Brain pericyte (primary cell): ENCODE data around the gene ST8SIA2.

Source experiments
- DNase-seq: peaks from one replicate; pipeline ENCODE4 v3.0.0-alpha.2; 2012; ENCODE audit warnings: low read depth, low spot score

The ST8SIA2 gene

GRCh38 chr15:92393071-92393979 is at the start of gene ST8SIA2:
TSS of gene ST8SIA2 (plus strand) at chr15:92393881. CDS start at chr15:92394065, 184 bp downstream.
- no peak for DNase-seq

DNA sequence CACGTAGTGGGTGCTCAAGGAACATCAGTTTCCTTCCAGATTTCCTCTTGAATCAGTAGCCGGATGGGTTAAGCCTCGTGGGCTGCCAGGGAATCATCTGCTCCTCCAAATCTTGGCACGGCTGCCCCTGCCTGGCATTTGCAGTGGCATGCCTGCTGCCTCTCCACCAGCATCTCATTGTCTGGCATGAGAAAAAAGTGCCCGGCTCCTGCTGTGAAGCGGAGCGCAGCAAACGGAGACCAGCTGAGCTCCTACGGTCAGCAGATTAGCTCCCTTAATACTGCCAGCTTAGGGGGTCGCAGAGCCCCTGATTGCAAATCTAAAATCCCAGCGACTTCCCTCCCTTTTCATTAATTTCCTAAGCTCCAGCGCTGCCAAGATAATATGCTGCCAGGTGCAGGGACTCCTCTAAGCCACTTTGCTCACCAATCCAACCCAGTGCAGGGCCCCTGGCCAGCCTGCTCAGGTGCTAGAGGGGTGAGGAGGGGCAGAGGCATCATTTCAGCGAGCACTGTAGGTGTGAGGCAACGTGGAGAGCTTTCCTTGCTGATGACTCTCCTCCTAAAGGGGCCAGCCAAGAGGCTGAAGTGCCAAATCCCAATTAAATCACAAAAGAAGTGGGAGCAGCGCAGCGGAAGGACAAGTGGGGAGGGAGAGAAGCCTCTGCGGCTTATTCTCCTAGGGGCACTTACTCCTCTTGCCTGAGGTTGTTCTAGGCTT is 49.6 kb upstream of the ST8SIA2 start:
- no peak for DNase-seq

GRCh38 chr15:92346063-92346462 is 47.6 kb upstream of the ST8SIA2 start:
- DNase-seq, result no peak

GRCh38 chr15:92355307-92355706 is 38.4 kb upstream of the ST8SIA2 start:
- no peak for DNase-seq

- no peak for DNase-seq
These were observed 32.2 kb upstream of the ST8SIA2 start for GRCh38 chr15:92361321-92362000.

DNA sequence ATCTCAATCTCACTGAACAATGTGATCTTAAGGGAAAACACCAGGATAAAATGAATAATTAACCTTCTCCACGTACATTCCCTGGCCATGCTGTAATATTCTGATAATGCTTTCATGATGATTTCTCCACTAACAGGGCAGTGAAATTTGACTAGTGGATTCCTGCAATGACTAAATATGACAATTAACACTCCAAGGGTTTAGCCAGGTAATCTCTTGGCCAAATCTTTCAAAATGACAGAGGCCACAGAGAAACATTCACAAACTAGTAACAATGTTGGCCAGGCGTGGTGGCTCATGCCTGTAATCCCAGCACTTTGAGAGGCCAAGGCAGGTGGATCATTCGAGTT is 31.7 kb upstream of the ST8SIA2 start:
- DNase-seq, result no peak

GRCh38 chr15:92365084-92365483 is 28.6 kb upstream of the ST8SIA2 start:
- DNase-seq, result no peak

DNA sequence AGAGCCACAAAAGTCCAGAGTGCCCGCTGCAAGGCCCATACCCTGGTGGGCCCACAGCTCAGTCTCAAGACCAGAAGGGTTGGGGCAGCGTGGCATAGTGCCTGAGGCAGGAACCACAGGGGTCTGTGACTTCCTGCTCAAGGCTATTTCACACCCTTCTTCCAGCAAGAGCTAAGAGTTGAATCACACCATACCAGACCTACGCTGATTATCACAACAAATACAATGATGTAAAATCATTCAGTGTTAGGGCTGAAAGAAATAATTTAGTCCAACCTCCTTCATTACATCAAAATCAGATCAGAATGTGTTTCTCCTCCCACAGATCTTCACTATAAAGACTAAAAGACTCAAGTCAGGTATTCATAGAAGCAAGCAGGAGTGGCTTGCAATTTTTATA is 27.8 kb upstream of the ST8SIA2 start:
- no peak for DNase-seq

DNA sequence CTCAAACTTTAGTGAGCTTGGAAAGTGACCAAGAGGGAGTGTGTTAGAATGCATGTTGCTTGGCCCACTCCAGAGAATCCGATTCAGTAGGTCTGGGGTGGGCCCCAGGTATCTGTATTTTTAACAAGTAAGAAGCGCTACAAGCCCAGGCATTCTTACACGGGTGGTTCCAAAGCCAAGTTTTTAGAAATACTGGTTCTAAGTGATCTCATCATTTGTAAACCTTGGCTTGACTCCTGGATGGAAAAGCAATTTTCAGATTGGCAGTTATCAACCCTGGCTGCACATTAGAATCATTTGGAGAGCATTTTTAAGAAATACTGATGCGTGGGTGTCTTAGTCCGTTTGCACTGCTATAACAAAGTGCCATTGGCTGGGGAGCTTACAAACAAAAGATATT is 27.3 kb upstream of the ST8SIA2 start:
- DNase-seq, result no peak

DNA sequence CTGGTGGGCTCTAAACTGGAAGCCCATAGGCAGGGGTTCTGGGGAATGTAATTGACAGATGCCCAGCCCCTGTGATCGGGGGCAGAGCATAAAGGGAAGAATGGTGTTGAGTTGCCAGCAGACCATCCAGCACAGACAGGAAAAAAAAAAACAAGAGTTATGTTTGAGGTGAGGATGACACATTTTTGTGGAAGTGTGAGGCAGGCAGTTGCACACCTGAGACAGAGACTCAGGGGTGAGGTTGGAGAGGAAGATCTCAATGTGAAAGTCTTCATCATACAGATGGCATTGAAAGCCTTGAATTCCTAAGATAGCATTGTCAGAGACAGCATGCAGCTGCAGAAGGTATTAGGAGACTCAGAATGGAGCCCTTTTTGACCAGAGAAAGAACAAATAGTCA is 18.6 kb upstream of the ST8SIA2 start:
- DNase-seq, result no peak

DNA sequence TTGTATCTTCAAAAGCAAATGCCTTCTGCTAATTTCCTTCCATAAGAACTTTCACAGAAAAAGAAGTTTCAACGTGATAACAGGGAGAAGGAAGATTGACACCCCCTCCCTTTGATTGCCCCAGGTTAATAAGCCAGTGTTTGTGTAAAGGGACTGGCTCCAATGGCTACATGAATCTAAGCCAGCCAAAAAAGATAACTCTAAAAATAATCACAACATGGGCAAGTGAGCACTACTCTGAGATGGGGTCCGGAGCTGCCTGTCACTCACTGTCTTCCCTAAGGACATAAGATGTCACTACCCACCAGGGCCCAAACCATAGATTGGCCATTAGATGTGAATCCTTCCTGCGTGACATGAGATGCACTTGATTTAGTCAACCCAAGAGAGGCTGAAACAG is 17.6 kb upstream of the ST8SIA2 start:
- DNase-seq, result no peak

DNA sequence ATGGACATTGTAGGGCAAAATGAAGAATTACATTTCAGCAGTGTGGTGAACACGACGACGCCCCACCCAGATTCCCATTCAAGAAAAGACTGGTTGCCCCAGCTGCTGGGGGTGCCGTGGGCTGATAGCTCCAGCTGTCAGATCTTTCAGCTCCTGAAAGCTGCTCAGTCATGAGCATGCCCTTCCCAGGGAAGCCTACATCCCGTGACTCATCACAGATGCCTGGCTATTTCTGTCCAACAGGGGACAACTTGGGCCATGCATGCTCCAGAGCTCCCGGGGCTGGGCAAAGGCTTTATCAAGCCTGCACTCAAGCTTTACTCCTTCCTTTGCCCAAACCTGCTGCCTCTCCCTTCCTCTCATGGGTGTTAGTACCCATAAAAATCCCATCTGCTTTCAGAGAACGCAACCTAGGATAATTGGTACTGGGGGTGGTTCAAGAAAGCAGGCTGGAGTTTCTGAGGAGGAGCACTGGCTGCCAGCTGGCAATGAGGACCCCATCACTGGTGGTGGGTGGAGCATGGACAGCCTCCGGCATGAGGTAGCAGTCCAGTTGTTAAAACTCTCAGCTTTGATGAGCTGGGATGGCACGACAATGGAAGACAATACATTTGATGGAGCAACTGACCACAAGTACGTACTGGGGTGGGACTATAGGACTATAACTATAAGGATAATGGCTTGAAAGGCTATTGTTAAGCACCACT is 16.4 kb upstream of the ST8SIA2 start:
- no peak for DNase-seq

DNA sequence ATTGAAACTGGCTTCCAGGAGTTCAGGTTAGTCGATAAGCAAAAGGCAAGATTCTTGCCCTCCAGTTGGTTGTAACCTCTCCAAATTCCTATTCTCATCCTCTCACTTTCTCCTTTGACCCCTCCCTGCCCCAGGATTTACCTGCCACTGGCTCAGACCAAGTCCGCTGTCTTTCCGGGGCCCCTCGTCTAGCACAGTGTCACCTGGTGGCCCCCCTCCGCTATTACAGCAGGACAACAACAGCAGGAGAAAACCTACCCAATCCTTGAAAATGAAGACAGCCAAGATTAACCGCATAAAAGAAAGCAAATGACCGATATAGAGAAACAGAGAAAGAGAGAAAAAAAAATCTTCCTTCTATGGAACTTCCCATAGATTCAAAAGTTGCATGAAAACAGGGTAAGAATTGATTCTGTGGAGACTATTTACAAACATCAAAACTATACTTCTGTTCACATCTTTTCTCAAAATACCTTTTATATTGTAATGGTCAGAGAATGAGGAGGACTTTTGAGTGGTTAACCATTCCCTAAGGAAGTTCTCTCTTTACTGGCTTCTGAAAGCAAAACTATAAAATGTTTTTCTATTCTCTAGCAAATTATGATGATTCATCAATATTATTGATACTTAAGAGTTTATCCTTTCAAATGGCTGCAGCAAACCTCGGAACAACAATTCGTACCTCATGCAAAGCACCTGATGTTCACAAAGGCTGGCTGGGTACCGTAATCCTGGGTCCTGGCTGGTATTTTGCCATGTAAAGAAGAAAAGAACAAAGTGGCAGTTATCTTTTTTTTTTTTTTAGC is 10.0 kb upstream of the ST8SIA2 start:
- DNase-seq, result no peak

DNA sequence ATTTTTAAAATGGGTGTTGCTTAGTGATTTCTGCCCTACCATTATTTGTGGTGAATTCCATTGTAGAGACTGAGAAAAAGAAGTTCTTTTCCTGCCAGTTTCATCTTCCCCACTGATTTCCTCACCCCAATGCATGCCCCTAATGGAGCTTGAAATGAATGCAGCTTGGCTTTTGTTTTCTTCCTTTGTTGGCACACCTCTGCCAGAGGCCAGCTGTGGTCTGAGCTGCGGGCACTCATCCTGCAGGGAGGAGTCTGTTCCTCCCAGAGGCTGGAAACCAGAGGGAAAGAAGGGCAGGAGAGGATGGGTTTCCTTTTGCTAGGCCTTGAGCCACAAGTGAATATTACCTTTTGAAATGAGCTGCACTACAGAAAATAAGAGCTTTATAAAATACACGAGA is 9.3 kb upstream of the ST8SIA2 start:
- DNase-seq, result no peak

GRCh38 chr15:92385096-92385495 is 8.6 kb upstream of the ST8SIA2 start:
- DNase-seq, result no peak

- DNase-seq, result no peak
These were observed 2.0 kb upstream of the ST8SIA2 start for GRCh38 chr15:92391640-92392039.

DNA sequence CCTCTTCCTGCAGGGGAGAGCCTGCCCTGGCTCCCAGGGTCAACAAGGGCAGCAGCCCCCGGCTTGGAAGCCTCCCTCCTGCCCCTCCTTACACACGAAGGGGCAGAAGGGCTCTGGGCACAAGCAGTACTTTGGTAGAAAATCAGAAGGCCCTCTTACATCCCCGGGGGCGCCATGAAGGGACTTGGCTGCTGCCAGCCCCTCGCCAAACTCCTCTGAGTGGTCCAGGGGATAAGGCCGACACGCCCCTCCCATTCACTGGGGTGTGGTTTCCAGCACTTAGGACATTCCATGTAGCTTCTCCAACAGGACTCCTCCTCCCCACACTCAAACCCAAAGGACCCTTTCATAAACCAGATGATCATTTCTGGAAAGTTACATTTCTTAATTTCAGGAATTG is 1.2 kb upstream of the ST8SIA2 start:
- no peak for DNase-seq

- no peak for DNase-seq
These were observed 263 bp downstream of the ST8SIA2 start for GRCh38 chr15:92393980-92394308.

- no peak for DNase-seq
These were observed 822 bp downstream of the ST8SIA2 start for GRCh38 chr15:92394309-92395097.

DNA sequence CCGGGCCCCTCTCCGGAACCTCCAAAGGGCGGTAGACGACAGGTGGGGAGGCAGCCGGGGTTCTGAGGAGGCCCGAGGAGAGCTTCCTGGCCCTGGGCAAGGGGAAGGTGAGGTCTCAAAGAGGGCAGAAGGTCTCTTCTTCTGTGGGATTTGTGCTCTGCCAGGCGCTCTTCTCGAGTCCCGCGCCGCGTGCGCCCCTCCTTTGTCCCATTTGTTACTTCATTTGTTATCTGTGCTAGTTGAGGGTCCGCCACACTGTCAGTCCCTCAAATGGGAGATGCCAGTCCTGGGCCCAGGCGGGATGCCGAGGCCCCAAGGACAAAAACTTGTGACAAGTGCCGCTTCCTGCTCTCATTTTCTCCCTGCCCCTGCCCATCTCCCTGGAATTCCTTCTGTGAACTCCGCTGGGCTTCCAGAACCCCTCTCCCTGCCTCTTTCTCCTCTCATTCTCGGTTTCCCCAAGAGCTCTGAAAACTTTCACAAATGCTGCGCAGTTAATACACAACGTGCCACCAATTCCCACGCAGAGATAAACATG is 1.5 kb downstream of the ST8SIA2 start:
- DNase-seq, result no peak
